Activated T-cell treated with anti-CD3 and anti-CD28 coated beads for 48 hours (primary cell): ENCODE results near the gene IFIT2.
"Not testable (repeated sequence)": the region's sequence is repeated elsewhere in the genome, so short reads cannot be mapped to it uniquely, and the experiment has no call there.

Experiments
- DNase-seq: peaks from one replicate; pipeline ENCODE4 v3.0.0-alpha.2; 2020; ENCODE audit warnings: low read depth

The IFIT2 gene

DNA sequence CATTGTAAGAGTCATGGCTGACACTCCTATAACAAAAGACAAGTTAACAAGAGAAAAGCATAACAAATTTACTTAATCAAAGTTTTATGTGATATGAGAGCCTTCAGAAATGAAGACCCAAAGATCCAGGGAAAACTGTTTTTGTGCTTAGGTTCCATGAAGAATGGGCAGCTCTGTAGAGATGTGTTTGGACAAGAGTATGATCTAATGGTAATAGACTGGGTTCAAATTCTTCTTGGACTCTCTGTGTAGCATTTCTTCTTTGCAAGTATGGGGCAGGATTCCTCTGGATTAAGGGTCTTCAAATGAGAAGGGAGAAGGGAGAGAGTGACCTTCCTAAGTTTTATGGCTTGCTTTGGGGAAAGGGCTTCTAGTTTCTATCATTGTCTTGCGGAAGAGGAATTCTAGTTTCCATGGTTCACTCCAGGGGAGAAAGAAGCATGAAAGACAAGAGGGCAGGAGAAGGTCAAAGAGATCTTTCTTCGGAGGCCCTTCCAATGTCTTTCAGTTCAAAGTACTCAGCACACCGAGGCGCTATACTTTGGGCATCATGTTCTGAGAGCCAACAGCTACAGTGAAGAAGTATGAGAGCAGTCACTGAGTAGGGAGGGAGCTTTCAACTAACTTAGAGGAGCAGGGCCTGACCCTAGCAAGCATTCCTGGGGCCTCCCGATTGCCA, 41.4 kb downstream of the IFIT2 start:
- DNase-seq = no peak

DNA sequence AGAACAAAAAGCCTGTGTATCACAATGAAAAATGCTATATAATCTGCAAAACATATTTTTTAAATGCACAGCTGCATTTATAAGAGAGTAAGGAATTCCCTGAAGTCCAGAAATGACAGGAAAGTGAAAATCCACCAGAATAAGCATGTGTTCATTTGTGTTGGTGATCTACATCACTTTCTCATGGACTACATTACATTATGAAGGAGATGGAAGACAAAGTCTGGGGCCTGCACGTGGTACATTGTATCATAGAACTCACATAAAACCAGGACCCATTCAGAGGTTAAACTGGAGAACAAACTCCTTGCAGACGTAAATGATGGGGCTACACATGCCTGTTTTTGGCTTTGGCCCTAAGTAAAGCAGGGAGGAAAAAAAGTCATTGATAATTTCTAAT, 42.3 kb downstream of the IFIT2 start:
- no peak for DNase-seq

DNA sequence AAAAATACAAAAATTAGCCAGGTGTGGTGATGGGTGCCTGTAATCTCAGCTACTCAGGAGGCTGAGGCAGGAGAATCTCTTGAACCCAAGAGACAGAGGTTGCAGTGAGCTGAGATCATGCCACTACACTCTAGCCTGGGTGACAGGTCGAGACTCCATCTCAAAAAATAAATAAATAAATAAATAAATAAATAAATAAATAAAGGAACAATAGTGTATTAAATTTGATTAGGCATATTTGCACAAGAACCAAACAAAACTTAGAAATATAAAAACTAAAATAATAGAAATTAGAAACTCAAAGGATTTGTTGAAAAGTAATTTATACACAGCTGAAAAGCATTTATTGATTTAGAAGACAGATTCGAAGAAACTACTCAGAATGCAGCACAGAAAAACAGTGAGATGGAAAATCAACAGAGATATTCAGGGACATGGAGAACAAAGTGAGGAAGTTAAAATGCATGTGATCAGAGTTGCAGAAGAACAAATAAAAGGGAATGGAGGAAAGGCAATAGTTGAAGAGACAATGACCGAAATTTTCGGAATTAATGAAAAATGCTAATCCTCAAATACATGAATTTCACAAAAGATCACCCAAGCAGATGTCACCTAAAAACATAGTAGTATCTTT, 43.6 kb downstream of the IFIT2 start:
- DNase-seq = no peak

DNA sequence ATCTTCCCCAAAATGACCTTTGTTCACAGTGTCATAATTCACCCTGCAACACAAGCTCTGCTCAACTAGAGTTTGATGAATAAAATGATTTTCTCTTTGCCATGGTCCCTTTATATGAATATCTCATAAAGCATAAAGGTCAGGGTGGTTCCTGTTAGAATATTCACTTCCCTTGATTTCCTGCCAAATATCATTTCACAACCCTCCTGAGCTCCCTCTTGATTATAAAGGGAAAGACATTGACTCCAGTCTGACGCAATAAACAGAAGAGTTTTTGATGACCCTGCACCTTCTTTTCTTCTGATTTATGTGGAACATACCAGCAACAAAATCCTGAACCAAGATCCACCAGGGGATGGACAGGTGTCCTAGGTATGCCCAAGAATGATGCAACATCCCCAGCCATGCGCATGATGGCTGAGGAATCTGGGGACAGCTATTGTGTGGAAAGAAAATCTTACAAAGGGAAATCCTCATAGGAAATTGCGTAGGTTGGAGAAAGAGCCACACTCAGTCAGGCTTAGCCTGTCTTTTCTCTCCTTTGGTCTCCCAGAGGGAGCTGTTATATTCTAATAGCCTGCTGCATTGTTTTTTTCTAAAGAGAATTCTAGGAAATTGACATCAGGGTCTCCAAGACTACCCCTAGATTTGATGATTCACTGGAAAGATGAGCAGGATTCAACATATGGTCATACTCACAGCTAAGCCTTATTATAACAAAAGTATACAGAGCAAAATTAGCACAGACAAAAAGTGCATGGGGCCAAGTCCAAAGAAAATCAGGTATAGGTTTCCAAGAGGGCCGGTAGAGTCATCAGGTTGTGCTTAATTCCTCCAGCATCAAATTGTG, 44.8 kb downstream of the IFIT2 start:
- no peak for DNase-seq

DNA sequence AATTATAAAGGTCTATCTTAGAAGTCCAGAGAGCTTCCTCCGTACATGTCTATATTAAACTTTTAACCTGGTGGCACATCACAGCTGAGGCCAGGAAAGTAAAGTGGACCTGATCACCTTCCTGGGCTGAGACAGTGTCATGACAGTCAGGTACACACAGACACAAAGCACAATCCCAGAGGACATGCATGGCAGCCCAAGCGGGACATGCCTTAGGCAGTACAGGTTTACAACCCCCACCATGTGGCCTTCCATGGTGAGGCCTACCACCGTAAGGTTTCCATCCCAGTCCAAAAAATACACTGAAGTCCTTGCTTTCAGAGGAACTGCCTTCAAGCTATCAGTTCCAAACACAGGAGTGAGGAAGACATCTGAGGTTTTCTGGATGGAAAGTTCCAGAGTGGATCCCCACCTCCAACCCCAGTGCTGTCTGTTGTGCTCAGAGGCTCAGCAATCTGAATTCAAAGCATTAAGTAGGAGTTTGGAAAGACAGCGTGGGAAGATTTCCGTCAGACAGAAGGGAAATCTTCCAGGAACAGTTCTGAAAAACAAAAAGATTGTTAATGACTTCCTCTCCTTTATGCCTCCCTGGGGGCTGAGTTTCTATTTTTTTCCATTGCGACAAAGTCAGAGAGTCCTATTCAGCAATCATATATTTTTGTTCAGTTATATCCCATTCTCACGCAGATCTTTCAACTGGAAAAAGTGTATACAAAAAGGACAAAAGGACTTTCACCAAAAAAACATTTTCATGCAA, 46.0 kb downstream of the IFIT2 start:
- no peak for DNase-seq

DNA sequence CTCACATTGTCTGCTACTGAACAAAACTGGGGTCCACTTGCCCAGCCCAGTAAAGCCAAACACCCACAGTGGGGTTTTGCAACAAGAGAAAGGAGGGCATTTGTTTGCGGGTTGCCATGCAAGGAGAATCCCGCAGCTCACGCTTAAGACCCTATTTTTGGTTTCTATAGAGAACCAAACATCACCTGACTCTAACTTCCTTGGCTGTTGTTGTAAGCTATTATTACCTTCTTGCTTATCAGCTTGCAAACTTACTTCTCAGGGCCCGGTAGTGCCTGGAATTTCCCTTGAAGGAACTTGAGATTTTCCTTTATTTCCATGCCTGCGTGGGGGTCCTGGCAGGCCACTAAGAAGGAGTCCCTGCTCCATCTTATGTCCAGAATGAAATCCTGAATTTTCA, 46.6 kb downstream of the IFIT2 start:
- DNase-seq = no peak

DNA sequence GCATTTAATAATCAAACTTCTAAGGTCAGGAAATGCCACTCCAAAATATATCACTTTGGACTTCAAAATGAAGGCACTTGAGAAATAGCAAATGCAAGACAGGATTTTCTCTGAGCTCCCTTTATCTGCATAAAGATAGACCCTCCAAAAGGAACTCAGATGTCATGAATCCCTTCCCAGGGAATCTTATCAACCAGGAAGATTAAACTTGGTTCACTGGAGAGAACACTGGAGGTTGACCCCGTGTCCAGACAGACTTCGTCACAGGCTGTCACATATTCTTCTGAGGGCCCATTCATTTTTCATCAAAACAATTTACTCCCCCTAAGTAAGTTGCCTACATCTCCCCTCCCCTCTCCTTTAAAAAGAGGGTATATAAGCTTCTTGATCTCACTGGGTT, 47.1 kb downstream of the IFIT2 start:
- DNase-seq = no peak

DNA sequence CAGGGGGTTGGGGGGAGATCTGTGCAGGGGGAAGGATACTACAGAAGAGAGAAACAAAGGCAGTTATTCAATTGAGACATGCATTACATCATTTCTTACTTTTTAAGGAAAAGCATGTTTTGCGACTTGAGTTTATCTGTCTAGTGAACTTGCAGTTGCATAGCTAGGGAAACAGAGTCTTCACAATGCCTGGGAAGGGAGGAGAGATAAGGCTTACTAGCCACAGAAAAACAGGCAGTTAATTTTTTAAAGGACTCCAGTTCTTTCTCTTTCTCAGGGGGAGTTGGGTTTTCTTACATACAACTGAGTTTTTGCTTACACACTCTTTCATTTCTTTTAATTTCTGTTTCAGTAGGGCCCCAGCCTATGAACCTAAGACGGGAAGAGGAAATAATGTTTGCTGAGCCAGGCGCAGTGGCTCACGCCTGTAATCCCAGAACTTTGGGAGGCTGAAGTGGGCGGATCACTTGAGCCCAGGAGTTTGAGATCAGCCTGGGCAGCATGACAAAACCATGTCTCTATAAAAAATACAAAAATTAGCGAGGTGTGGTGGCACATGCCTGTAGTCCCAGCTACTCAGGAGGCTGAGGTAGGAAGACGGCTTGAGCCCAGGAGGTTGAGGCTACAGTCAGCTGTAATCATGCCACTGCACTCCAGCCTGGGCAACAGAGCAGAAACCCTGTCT, 48.9 kb downstream of the IFIT2 start:
- not testable (repeated sequence) for DNase-seq

DNA sequence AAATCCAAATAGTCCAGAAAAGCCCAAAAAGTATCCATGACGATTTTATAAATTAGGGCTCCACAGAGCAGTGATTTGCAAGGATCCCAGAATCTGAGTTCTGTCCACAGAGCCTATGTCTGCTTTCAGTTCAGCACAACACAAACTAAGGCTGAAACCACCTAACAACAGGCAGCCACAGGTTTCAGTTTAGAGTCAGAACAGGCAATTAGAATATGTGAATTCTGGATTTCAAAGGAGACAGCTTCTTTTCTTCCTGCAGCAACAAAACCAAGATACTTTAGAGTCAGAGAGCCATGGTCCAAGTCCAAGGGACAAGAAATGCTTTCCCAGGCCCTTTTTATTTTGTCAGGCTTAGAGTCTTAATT, 49.5 kb downstream of the IFIT2 start:
- DNase-seq = no peak

DNA sequence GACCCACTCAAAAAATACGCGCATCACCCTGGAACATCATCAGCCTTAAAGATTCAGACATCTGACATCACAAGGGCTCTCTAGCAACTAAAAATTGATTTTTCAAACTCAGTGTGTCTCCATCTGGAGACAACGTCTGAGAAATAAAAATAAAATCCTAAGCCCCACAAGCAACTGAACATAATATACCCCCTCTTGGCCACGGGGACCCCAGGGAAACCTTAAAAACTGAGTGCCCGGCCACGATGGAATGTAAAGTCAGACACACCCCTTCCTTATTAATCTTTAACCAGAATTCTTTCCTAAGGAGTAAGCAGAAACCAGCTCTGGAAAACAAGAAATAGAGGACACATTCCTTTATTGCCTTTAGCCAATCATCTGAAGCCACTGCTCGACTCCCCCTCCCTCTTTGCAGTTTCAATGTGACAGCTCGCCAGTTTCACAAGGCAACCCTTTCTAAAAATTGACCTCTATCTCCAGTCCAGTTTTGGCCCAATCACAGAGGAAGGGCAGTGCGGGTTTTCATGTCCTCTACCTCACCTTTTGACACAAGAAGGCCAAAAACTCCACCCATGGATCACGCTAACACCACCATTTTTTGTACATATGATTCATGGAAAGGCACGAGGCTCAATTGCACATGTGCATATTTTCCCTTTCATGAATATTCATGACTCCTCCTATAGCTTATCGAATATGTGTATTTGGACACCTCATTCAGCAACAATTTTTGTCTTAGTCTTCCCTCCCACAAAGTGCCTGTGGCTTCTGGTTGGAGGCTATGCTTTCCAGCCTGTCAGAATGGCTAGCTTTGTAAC, 50.1 kb downstream of the IFIT2 start:
- DNase-seq = no peak

DNA sequence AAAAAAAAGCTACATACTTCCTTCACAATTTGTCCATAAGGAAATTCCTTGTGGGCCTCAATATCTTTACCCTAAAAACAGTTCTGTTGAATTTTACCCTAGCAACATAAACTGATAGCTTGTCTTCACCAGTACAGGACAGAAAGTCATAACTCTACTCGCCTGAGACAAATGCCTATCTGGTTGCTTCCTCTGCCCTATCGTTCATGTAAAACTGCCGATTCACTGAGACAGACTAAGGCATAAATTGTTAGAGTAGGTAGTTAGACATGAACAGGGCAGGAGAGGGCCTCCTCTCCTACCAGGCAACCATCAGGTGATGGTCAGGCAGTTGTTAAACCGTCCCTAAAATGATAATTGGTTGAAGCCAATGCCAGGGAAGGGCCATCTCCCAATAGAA, 51.0 kb downstream of the IFIT2 start:
- DNase-seq = no peak

DNA sequence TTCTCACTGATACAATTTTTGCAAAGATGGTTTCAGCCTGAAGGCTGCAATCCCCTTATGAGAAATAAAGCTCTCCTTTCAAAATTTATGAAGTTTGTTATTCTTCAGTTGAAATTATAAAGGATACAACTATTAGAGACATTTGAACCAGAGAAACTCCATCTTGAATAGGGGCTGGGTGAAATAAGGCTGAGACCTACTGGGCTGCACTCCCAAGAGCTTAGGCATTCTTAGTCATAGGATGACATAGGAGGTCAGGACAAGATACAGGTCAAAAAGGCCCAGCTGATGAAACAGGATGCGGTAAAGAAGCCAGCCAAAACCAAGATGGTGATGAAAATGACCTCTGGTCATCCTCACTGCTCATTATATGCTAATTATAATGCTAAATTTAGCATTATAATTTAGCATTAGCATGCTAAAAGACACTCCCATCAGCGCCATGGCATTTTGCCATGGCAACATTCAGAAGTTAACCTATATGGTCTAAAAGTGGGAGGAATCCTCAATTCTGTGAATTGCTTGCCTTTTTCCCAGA, 53.6 kb downstream of the IFIT2 start:
- no peak for DNase-seq

DNA sequence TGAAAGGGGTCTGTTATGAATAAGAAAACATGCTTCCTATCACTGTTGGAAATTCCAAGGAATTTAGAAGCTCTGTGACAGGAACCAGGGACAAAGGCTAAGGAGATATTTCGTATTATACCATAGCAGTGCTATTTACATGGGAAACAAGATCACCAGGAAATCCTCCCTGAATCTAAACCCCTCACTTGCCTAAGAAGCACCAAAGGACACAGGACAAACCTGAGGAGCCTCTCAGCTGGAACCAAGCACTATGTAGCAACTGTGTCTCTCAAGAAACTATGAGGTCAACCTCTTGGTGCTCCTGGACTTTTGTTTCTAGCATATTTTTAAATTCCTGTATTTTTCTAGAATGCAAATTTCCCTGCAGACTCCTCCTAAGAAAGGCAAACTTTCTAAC, 55.2 kb downstream of the IFIT2 start:
- DNase-seq = no peak

DNA sequence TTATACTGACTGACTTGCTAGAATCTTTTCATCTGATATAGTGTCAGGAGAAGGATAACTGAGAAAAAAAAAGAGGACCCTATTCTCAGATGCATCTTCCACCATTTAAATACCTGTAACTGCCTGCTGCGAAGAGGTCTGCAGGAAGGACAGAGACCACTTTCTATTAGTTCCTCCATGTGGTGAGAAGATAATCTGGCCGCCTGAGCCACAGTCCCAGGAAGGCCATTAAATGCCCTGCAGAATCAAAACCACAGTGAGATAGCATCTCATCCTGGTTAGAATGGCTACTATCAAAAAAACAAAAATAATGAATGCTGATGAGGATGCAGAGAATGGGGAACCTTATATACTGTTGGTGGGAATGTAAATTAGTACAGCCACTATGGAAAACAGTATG, 56.1 kb downstream of the IFIT2 start:
- DNase-seq = no peak
